HG03097 (cell line): ENCODE results near the gene LRRC56.

Experiments
- ATAC-seq: cut with Tn5 transposase; IDR thresholded peaks from one replicate; pipeline ENCODE4 v1.9.1; 2021; ENCODE audit not compliant: unreplicated experiment, low FRiP score

Gene LRRC56, protein sequence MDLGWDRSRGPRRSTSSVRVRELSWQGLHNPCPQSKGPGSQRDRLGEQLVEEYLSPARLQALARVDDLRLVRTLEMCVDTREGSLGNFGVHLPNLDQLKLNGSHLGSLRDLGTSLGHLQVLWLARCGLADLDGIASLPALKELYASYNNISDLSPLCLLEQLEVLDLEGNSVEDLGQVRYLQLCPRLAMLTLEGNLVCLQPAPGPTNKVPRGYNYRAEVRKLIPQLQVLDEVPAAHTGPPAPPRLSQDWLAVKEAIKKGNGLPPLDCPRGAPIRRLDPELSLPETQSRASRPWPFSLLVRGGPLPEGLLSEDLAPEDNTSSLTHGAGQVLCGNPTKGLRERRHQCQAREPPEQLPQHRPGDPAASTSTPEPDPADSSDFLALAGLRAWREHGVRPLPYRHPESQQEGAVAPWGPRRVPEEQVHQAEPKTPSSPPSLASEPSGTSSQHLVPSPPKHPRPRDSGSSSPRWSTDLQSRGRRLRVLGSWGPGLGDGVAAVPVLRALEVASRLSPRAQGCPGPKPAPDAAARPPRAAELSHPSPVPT

DNA sequence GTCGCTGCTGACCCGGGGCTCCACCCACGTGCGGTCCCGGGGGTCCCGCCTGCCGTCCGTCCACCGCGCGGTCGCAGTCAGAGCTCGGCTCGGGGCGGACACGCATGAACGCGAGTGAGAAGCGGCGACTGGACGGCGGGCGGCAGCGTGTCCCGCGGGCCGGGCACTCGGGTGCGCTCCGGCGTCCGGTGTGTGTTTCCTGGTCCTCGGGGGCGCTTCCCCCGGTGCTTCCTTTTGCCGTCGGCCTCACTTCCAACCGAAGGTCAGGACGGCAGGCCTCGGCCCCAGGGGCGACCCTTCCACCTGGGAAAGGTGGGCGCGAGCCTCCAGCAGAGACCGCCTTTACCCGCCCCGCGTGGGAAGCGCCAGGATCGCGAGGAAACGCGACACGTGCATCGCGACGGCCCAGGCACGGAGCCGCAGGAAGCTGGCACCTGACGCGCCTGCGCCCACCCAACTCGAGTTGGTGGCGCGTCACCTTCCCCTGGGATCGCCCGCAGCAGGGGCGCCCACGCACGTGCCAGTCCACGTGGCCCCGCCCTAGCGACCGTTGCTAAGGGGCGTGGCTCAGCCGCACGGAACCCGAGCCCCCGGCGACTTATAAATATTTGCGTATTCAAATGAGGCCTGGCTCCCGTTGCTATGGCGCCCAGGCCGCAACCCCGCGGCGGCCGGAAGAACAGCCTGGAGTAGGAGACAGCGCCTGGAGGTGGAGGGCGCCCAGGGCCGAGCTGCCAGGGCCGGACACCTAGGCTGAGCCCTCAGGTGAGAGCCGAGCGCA lies at the start of gene LRRC56:
Gene LRRC56 (plus strand): TSS at position 687 of the 781 bp plus-strand sequence. CDS start 3,158 bp downstream, outside the sequence.
- ATAC-seq: peak; percentile 35

DNA sequence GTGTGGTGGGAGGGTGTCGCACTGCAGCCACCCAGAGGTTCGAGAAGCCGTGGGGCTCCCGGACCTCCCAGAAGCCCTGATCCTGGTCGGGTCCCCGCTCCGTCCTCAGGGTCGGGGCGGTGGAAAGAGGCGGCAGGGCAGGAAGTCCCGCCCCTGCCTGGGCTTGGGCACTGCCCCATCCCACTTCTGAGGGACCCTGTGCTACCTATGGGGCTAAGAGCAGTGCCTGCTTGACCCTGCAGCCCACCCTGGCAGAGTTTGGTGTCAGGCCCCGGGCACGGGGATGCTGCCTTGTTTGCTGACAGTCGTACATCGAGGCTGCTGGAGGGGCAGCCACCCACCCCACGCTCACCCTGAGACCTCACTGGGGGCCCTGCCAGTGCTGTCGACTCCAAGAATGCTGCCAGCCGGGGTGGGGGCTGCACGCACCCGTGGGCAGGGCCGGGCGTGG lies 49.7 kb upstream of the LRRC56 start:
- no peak for ATAC-seq

DNA sequence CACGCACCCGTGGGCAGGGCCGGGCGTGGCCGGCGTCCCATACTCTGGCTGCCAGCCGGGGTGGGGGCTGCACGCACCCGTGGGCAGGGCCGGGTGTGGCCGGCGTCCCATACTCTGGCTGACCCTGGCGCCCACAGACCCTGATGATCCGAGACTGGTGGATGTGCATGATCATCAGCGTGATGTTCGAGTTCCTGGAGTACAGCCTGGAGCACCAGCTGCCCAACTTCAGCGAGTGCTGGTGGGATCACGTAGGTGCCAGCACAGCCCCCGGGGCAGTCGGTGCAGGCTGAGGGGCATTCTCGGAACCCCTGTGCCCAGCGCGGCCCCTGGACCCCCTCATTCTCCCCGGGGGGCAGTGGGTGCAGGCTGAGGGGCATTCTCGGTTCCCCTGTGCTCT lies 49.3 kb upstream of the LRRC56 start:
- ATAC-seq: no peak

DNA sequence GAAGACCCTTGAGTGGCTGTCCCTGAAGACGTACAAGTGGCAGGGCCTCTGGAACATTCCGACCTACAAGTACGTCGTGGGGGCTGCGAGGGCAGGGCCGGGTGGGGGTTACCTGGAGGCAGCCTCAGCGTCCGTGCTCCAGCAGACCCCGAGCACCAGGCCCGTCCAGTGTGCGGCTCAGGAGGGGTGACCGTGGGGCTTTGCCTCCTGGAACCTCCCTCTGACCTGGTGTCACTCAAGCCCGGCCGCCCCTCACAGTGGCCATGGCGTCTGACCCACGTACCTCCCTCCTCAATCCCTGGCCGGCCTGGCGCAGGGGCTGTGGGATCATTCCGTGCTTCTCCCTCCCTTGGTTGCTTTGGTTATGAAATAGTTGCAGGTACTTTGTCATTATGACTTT lies 48.7 kb upstream of the LRRC56 start:
- ATAC-seq: no peak

DNA sequence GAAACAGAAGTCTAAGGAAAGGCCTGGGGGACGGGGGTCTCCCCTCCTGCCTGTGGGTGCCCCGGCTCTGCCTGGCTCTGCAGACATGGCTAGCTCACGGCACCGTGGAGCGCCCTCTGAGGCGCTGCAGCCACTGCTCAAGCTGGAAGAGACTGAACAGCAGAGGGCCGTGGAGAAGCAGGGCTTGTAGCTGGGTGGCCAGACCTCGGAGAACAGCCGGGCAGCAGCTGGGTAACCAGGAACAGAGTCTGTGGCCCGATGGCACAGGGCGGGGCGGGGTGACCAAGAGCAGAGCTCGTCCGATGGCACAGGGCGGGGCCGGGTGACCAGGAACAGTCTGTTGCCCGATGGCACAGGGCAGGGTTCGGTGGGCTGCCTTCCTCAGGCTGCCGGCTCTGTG lies 48.3 kb upstream of the LRRC56 start:
- ATAC-seq: no peak

DNA sequence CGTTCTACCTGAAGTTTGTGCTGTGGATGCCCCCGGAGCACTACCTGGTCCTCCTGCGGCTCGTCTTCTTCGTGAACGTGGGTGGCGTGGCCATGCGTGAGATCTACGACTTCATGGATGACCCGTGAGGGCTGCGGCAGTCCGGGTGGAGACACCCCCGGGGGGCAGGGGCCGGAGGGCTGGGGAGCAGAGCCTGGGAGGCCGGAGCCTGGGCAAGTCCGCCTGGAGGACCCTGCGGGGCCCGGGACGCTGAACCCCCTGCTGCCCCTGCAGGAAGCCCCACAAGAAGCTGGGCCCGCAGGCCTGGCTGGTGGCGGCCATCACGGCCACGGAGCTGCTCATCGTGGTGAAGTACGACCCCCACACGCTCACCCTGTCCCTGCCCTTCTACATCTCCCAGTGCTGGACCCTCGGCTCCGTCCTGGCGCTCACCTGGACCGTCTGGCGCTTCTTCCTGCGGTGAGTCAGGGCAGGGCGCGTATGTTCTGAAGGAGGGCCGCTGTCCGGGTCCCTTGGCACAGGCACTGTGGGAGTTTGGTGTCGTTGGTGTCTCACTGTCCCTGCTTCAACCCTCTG lies 47.6 kb upstream of the LRRC56 start:
- no peak for ATAC-seq

DNA sequence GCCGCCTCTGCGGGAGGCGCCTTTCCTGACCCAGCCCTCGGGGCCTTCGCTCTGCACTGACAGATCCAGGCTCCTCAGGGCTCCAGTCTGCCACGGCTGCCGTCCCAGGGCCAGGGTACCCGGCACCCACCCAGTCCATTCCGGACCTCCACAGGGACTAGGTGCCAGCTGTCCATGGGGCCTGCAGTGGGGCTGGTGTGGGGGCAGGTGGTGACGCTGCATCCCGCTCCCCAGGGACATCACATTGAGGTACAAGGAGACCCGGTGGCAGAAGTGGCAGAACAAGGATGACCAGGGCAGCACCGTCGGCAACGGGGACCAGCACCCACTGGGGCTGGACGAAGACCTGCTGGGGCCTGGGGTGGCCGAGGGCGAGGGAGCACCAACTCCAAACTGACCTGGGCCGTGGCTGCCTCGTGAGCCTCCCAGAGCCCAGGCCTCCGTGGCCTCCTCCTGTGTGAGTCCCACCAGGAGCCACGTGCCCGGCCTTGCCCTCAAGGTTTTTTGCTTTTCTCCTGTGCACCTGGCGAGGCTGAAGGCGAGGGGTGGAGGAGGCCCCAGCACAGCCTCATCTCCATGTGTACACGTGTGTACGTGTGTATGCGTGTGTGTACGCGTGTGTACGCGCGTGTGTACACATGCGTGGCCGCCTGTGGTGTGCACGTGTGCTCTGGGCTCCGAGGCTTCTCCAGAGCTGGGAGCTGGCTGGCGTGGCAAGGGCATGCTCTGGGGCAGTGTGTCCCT lies 47.0 kb upstream of the LRRC56 start:
- no peak for ATAC-seq

DNA sequence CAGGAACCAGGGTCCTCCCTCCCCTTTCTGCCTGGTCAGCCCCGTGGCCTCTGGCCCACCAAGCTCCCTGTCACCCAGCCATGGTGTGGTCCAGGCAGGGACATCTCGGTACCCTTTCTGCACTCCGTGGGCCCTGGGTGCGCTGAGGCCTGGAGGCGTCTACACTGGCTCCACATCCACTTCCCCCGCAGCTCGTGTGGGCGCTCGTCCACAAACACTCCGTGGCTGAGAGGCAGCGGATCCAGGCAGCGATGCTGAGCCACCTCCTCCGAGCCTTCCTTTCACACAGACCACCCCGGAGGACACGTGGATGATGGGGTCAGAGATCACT lies 46.4 kb upstream of the LRRC56 start:
- ATAC-seq: no peak

DNA sequence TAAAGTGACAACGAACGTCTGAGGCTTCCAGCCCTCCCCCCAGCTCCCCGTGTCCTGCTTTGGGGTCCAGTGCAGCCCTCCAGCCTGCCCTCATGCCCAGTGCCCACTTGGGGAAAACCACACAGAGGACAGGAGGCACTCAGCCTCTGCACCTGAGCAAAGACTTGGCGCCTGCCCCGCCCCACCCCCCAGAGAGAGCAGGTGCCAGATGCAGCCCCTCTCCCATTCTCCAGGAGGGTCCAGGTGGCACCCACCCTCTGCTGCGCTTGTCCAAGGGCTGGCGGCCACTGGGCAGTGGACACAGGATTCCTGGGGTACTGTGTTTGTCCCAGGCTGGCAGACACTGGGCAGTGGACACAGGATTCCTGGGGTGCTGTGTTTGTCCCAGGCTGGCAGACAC lies 46.0 kb upstream of the LRRC56 start:
- ATAC-seq: no peak

DNA sequence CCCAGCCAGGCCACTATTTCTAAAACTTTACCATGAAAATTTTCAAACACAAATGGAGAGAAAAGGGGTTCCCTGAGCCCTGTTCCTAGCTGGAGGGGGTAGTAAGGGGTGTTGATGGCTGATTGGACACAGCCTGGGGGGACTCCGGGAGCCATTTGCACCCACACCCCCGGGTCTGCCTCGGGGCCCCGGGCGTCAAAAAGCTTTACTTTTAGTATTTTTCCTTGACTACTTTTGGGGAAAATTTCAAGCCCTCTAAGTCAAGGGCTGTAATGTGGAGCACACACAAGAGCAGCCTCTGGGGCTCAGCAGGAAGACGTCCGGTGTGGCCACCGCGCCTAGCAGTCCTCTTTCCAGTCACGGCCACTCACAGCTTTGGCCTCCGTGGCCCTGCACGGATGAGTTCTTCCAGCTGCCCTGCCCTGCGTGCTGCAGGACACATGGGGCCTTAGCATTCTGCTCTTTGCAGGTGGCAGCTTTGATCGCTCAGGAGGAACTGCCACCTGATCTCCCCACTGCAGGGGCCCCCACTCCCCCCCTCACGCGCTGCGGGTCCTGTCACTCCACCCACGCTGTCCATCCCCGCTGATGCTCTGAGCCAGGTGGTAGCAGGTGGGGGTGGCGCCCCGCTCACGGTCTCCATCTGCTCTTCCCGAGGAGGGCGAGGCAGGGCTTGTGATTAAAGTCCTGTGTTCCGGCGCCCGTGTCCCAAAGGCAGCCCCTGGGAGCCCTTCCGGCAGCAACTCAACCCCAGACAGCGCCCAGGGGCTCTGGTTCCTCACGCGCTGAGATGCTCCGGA lies 44.7 kb upstream of the LRRC56 start:
- no peak for ATAC-seq

DNA sequence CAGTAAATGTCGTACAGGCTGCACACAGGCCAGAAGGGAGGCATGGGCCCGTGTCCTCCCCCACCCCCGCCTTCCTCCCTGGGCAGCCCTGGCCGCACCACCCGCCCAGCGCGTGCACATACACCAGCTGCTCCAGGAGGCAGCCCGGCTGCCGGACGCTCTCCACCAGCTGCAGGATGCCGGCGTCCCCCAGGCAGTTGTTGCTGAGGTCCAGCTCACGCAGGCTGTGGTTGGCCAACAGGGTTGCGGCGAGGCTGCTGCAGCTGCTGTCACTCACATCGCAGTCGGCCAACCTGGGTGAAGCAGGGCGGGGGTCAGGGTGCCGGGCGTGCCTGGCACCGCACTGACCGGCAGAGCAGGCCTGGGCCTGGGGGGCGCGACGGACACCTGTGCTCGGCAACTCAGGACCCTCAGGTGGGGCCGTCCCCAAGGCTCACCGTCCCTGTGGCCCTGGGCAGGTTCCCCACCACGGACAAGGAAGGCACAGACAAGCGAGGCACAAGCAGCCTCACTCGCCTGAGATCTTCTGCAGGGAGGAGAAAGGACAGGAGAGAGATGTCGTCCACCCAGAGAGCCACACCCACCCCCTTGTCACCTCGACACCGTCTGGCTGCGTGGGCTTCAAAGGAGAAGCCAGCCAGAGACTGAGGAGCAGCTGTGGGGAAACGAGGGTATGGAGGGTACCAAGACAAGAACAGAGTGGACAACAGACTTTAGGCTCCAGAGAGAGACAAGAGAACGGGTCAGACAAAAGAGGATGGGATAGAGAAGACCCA lies 42.4 kb upstream of the LRRC56 start:
- ATAC-seq: no peak

DNA sequence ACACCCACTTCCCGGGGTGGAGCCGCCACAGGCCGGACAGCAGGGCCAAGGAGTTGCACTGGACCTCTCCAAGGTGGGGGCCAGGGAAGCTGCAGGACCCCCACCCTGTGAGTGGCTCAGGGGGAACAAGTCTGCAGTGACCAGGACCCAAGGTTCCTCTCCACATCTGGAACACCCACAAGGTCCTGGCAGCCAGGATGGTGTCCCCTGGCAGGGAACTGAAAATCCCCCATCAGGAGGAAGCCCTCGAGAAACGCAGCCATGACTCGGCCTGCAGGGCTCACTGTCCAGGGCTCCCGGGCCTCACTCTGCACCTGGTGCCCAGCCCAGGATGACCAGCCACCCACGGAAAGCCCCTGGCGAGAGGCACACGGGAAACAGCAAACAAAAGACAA lies 41.8 kb upstream of the LRRC56 start:
- ATAC-seq: no peak

DNA sequence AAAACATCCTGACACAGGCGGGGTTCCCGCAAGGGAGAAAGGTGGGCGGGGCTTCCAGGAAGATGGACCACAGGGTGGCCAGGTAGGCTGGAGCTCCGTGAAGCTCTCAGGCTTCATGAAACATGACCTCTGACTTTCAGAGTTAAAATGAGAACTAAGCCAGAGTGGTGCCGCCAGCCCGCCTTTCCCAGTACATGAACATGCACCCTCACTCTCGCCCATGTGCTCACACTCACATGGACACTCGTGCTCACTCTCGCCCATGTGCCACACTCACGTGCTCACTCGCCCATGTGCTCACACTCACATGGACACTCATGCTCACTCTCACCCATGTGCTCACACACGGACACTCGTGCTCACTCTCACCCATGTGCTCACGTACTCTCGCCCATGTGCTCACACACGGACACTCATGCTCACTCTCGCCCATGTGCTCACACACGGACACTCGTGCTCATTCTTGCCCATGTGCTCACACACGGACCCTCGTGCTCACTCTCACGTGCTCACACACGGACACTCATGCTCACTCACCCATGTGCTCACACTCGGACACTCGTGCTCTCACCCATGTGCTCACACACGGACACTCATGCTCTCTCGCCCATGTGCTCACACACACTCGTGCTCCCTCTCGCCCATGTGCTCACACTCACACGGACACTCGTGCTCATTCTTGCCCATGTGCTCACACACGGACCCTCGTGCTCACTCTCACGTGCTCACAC lies 40.3 kb upstream of the LRRC56 start:
- no peak for ATAC-seq

DNA sequence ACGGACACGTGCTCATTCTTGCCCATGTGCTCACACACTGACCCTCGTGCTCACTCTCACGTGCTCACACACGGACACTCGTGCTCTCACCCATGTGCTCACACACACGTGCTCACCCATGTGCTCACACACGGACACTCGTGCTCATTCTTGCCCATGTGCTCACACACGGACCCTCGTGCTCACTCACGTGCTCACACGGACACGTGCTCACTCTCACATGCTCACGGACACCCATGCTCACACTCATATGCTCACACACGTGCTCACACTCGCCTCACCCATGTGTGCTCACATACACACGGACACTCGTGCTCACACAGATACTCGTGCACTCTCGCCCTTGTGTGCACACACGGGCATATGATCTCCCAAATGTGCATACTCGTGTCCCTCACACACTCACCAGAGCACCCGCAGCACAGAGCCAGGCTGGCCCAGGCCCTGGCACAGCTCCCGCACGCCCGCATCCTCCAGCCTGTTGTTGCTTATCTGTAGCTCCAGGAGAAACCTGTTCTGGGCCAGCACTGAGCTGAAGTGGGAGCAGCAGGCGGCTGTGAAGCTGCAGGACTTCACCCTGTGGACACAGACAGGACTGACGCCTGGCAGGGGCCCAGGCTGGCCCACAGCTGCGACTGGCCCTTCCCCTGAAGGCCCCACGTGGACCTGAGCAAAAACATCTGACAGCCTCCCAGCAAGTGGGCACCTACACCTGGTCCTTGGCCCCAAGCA lies 39.6 kb upstream of the LRRC56 start:
- ATAC-seq: no peak

DNA sequence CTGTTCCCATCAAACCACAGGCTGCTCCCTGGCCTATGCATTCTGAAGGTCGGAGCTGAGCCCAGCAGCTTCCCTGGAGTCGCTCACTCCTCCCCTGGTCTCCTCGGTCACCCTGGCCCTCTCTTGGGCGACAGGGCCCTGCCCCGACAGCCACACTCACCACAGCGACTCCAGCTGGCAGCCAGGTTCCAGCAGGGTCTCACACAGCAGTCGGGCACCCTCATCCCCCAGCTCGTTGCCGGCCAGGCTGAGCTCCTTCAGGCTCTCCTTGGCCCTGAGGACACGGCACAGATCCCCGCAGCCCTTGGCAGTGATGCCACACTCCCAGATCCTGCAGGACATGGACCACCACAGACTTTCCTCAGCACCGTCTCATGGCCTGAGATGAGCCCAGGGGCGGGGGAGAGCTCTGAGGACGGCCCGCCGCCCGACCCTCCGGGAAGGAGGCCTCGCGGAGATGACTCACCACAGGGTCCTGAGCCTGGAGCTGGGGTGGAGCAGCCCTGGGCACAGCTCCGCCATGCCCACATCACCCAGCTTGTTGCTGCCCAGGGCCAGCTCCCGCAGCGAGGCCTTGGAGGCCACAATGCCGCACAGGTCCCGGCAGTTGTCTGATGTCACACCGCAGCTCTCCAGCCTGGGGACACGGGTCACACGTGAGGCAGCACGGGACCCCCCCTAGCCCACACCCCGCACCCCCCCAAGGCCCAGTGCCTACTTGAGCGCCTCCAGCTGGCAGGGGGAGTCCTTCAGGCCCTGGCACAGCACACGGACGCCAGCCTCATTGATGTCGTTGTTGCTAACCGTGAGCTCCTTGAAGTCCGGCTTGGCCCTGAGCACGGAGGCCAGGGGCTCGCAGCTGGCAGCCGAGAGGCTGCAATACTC lies 38.8 kb upstream of the LRRC56 start:
- no peak for ATAC-seq

DNA sequence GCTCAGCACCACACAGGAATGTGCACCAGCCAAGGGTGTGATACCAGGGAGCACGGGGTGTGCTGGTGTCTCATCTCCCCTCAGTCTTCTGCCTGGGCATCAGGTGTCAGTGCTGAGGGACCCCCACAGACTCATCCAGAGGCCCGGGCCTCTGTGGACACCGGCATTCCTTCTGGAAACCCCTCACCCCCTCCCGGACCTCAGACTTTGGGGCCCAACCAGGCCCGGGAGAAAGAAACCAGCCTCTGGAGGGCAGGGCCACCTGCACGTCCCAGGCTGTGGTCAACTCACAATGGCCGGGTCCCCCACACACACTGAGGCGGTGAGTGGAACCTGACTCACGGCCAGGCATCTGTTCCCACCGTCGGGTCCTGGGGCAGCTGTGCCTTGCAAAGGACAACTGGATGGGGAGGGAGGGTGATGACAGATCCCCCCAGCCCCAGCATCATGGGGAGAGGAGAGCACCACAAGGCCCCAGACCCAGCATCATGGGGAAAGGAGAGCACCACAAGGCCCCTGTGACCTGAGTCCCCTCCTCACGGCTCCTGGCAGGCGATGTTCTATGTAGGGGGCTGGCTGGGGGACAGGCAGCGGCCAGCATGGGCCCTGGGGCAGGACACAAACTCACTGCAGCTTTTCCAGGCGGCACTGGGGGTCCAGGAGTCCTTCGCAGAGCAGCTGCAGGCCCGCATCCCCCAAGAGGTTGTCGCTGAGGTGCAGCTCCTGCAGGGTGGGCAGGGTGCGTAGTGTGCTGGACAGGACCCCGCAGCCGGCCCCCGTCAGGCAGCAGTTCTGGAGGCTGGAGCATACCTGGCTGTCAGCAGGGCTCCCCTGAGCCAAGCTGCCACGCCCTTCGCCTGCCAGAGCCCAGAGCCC lies 37.9 kb upstream of the LRRC56 start:
- no peak for ATAC-seq
